GM13976 (cell line): ENCODE results near the gene PLAA.

Experiments
- DNase-seq: peaks from one replicate; pipeline ENCODE4 v3.0.0; 2012; ENCODE audit warnings: low spot score
- CTCF ChIP-seq: IDR thresholded peaks from 2 replicates; pipeline ENCODE4 v1.5.1; 2012; ENCODE audit warnings: borderline replicate concordance, mild to moderate bottlenecking; ENCODE audit not compliant: insufficient read depth; ENCODE audit errors: extremely low read depth, missing control alignments, control extremely low read depth
- in situ Hi-C: fragments of 300-500 bp; cut with MboI; formaldehyde crosslinking; loops from one replicate; pipeline ENCODE4 v1.12.0; 2022; ENCODE audit warnings: low sequenced_read_pairs, mixed read lengths, inconsistent platforms; ENCODE audit not compliant: unreplicated experiment

PLAA gene

GRCh38 chr9:26937816-26938371 lies 9.1 kb downstream of the PLAA start:
- no peak for TF ChIP-seq CTCF
- in situ Hi-C loops, result no loop called here
- no peak for DNase-seq

- in situ Hi-C loops, result no loop called here
- DNase-seq, result no peak
- TF ChIP-seq CTCF, result no peak
These were observed 11.2 kb downstream of the PLAA start for GRCh38 chr9:26935847-26936246.

GRCh38 chr9:26928902-26929495 lies 18.0 kb downstream of the PLAA start:
- no peak for TF ChIP-seq CTCF
- in situ Hi-C loops, result no loop called here
- DNase-seq, result no peak

DNA sequence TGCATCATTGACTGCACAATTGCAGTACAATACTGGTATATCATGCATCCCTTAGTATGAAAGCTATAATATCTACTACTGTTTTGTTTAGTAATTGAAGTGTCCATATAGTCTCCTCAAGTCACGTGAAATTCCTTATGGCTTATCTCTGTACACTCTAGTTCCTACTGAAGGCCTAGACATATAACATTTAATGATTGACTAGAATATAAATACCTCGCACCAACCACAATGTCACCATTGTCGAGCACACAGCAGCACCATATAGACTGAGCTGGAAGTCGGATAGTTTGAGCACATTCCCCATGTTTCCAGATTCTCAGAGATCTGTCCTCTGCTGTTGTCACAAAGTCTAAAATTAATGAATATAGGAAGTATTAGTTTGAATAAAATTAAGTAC lies 21.4 kb downstream of the PLAA start:
- in situ Hi-C loops, result no loop called here
- DNase-seq, result no peak

DNA sequence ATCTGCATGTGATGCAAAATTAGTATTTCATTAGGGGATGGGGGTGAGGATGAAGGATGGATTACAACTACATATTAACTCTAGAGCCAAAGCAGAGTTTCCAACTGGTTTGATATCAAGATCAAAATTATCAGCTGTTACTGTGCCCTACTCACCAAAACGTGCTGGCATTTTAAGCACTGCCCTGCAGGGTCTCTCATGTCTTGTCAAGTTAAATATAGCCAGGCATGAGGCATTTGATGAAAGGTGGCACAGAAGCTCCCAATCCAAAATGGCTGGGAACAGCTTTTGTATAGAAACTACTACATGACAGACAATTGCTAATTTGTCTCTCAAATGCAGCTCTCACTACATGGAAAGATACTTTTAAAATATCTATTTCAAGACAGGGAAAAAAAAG lies 27.3 kb downstream of the PLAA start:
- DNase-seq, result no peak
- no peak for TF ChIP-seq CTCF
- in situ Hi-C loops, result no loop called here

More for the DNA sequence above, 21.4 kb downstream of the PLAA start:
- TF ChIP-seq CTCF, result no peak

DNA sequence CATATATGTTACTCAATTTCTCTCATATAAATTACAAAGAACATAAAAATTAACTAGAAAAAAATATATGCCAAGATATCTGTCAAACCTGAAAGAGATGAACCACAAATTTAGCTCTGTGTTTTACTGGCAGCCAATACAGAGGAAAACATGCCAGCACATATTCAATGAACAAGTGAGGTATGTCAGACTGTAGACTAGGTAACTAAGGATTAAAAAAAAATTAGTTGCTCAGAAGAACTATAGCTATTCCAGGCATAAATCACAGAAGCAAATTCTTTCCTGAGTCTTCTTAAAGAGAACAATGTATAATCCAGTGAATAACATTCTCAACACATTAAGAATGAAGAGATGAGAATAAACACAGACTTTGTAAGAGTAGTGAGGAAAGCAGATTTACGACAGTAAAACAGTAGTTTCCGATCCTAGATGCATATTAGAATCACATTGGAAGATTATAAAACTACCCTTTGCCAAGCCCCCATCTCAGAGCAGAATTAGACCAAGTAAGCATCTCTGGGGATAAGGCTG lies 33.8 kb downstream of the PLAA start:
- no peak for DNase-seq
- no peak for TF ChIP-seq CTCF
- in situ Hi-C loops, result no loop called here
